LNCaP clone FGC (cell line): ENCODE measurements around the gene ZNF3.

ENCODE experiments used
- DNase-seq: peaks from one replicate; pipeline ENCODE4 v3.0.0-alpha.2; 2011; ENCODE audit warnings: low read depth
- H3K4me3 ChIP-seq: 2 replicates; pipeline ENCODE4 v1.5.1; 2011; ENCODE audit warnings: mild to moderate bottlenecking, low read depth, low read length, control low read depth
- TF ChIP-seq, protein P1 (sequence below): IDR thresholded peaks from 2 replicates; pipeline ENCODE4 v1.5.1; 2012; ENCODE audit warnings: mild to moderate bottlenecking; ENCODE audit not compliant: control insufficient read depth, insufficient read depth; ENCODE audit errors: extremely low read depth

The ZNF3 gene

DNA sequence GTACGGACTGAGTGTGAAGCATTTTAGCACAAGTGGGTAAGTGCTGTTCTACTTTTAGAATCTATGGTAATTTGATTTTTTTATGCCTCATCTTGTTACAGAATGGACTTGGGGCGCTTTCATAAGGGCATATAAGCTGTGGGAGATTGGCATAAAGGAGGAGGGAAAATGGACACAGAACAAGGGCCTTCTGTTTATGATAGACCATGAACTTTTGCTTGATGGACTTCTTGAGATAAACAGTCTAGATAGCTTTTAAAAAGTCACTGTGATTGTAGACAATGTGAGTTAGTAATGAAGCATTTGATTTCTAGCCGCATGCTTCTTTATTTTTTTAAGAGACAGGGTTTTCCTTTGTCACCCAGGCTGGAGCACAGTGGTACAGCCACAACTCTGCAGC is 29.9 kb downstream of the ZNF3 start:
- DNase-seq = no peak

DNA sequence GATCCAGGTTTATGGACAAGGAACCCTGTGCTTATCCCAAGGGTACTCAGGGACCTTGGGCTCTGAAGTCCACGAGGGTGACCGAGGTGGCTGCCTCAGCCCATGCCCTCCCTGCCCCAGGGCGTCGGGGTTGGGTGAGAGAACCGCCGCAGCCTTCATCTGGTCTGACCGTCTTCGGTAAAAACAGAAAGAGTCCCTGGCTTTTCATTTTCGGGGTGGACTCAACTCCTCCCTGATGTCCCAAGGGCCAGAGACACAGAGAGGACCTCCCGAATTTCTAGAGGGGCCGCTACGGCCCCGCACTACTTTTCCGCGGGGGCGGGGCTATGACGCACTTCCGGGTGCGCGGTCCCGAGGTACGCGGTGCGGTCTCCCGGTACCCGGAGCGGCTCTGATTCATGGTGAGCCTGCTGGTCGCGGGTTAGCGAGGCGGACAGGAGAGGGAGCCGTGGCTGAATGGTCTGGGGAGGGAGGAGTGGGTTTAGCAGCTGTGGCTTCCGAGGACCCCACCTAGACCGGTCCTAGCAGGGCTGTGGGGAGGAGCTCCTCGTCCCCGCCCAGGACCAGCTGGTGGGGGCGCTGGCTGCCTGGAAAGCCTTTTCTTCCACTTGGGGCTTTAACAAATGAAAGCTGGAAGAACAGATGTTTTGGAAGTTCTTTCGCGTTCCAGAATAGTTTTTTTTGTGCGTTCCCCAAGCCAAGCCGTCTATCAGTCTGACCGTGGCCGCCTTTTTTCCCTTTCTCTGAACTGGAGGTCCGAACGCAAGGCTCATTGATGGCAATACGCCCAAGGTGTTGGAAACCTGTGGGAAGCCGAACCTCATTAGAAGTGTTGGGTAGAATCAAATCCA is 31.9 kb downstream of the ZNF3 start, which contains the start of gene ZSCAN21:
Gene ZSCAN21, plus strand, starts transcription at position 334 of the 851 bp plus-strand sequence. CDS start 7,233 bp downstream, outside the sequence.
- TF ChIP-seq, protein P1, sequence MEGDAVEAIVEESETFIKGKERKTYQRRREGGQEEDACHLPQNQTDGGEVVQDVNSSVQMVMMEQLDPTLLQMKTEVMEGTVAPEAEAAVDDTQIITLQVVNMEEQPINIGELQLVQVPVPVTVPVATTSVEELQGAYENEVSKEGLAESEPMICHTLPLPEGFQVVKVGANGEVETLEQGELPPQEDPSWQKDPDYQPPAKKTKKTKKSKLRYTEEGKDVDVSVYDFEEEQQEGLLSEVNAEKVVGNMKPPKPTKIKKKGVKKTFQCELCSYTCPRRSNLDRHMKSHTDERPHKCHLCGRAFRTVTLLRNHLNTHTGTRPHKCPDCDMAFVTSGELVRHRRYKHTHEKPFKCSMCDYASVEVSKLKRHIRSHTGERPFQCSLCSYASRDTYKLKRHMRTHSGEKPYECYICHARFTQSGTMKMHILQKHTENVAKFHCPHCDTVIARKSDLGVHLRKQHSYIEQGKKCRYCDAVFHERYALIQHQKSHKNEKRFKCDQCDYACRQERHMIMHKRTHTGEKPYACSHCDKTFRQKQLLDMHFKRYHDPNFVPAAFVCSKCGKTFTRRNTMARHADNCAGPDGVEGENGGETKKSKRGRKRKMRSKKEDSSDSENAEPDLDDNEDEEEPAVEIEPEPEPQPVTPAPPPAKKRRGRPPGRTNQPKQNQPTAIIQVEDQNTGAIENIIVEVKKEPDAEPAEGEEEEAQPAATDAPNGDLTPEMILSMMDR = no peak
- H3K4me3 ChIP-seq = peak within 1 kb of the TSS; percentile 85
- no peak for DNase-seq

More for the DNA sequence above, 29.9 kb downstream of the ZNF3 start:
- no peak overlapping the region for H3K4me3 ChIP-seq
- TF ChIP-seq, protein P1 = no peak

DNA sequence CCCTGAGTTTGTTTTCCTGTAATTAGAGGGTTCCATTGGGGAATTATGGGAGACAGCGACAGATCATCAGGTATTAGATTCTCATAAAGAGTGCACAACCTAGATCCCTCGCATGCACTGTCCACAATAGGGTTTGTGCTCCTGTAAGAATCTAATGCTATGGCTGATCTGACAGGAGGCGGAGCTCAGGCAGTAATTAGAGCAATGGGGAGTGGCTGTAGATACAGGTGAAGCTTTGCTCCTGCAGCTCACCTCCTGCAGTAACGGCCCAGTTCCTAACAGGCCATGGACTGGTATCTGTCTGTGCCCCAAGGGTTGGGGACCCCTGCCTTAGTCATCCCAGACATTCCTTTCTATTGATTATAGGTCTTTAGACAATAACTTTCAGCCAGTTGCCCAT is 32.8 kb downstream of the ZNF3 start:
- no peak overlapping the region for H3K4me3 ChIP-seq
- DNase-seq = no peak
- TF ChIP-seq, protein P1 = no peak

DNA sequence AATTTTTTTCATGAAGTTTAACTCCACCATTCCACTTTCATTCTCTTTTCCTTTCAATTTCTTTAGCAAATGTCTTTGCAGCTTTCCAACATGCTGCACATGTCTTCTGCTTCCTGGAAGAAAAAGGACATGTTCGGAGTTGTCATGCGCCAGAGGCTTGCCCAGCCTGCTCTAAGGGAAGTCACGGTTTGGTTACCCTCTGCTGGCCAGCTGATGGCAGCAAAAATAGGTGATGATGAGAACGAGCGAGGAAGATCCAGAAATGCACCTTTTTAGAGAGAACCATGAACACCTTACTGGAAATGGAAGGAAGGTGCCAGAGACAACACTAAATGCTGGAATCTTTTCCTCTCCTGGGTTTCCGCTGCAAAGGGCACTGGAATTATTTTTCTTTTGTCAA is 36.8 kb downstream of the ZNF3 start:
- TF ChIP-seq, protein P1 = peak; percentile 52
- DNase-seq = no peak
- no peak overlapping the region for H3K4me3 ChIP-seq

DNA sequence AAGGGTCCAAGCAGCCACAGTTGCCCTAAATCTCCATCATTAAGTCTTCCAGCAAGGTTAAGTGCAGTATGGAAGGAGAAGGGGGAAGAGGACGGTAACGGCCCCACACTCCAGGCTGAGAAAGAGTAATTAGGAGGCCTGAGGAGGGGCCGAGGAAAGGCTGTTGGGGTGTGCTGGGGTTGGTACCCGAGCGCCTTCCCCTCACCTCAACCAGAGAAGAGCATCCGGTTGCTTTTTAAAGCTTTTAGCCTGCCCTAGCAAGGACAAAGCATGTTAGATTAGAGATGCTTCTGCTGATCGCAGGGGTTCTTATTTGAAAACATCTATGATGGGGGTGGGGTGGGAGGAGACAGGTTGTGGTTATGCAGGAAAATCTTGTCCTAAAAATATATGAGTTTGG is 40.9 kb downstream of the ZNF3 start:
- DNase-seq = no peak

DNA sequence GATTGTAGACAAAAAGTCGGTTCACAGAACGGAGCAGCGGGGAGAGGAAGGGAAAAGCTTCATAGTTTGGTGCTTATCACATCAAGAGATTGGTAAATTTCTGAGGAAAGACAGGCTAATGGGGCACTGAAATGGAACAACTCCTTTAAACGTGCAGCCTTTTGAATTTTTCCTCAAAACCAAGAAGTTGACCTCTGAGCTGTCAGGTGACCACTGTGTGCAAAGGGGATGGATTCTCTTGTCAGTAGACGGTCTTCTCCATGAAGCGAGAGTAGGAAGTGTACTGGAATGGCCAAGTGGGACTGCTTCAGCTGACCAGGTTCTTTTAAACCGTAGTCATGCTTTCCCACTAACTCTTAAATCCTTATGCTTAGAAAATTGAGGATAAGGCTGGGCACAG is 43.2 kb downstream of the ZNF3 start:
- DNase-seq = no peak
- TF ChIP-seq, protein P1 = no peak

More for the DNA sequence above, 40.9 kb downstream of the ZNF3 start:
- TF ChIP-seq, protein P1 = no peak
- no peak overlapping the region for H3K4me3 ChIP-seq

DNA sequence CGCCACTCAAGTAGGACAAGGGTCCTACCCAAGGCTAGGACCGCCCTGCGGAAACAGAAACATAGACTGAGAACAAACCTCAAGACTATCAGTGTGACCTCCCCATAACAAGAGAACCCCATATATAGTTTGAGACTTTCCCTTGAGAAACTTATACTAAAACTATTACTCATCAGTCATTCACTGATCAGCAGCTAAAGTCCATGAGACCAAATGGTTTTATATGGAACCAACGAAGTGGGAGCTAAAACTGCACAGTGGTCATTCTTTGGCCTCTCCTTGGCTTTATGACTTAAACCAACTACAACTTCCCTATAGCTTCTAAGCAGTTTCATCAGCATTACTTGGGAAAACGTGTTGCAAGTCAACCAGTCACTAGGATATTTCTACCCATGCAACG is 45.6 kb downstream of the ZNF3 start:
- no peak for DNase-seq
- no peak overlapping the region for H3K4me3 ChIP-seq
- TF ChIP-seq, protein P1 = no peak

More for the DNA sequence above, 43.2 kb downstream of the ZNF3 start:
- no peak overlapping the region for H3K4me3 ChIP-seq
